ENCODE data around the gene CCDC74A.
"Not testable (repeated sequence)": the region's sequence is repeated elsewhere in the genome, so short reads cannot be mapped to it uniquely, and the experiment has no call there.

CCDC74A gene

DNA sequence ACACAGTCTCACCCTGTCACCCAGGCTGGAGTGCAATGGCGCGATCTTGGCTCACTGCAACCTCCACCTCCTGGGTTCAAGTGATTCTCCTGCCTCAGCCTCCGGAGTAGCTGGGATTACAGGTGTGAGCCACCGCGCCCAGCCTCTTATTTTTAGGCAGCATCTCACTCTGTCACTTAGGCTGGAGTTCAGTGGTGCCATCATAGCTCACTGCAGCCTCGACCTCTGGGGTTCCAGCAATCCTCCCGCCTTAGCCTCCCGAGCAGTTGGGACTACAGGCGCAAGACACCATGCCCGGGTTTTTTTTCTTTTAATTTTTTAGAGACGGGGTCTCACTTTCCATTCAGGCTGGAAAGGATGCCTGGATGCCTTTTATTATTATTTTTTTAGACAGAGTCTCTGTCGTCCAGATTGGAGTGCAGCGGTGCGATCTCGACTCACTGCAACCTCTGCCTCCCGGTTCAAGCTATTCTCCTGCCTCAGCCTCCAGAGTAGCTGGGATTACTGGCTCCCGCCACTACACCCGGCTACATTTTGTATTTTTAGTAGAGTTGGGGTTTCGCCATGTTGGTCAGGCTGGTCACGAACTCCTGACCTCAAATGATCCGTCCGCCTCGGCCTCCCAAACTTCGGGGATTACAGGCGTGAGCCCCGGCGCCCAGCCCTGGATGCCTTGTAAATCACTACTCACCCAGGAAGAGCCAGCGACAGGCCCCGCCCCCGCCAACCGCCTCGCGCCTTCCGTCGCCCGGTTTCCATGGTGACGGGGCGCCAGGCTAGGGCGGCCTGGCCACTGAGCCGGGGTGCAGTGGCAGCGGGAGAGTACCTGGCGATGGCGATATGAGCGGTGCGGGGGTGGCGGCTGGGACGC, at the start of gene CCDC74A:
CCDC74A (plus strand) TSS at position 758 of the 871 bp plus-strand sequence; CDS start at position 841, 83 bp downstream.
- DNase-seq (ENCODE audit: low read depth in 4 of 4, low spot score in 1 of 4), result peak; percentile 48 to 76 (median 60)

DNA sequence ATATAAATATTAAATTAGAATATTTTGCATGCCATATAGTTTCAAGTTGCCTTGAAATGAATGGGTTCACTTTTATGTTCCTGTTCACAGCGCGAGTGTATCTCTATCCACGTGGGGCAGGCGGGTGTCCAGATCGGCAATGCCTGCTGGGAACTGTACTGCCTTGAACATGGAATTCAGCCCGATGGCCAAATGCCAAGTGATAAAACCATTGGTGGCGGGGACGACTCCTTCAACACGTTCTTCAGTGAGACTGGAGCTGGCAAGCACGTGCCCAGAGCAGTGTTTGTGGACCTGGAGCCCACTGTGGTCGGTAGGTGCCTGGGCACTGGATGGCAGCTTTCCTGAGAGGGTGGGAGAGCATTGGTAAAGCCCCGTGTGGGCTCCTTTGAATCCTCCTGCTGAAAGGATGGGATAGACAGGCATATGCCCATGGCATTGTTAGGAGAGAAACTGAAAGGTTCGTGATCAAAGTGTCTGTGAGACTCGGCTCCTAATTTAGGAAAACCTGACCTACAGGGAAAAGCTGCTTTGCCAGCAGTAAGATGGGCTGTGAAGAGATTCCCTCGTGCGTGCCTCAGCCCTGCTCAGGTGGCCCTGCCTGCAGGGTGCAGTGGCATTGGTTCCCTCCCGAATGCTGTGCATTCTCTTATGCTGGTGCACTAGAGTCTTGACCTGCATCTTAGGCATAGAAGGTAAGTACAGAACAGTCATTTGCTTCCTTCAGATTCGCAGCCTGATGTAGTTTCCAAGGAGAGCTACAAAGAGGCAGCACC, 49.4 kb upstream of the CCDC74A start:
- DNase-seq (ENCODE audit: low read depth in 4 of 4, low spot score in 1 of 4), result not testable (repeated sequence)

DNA sequence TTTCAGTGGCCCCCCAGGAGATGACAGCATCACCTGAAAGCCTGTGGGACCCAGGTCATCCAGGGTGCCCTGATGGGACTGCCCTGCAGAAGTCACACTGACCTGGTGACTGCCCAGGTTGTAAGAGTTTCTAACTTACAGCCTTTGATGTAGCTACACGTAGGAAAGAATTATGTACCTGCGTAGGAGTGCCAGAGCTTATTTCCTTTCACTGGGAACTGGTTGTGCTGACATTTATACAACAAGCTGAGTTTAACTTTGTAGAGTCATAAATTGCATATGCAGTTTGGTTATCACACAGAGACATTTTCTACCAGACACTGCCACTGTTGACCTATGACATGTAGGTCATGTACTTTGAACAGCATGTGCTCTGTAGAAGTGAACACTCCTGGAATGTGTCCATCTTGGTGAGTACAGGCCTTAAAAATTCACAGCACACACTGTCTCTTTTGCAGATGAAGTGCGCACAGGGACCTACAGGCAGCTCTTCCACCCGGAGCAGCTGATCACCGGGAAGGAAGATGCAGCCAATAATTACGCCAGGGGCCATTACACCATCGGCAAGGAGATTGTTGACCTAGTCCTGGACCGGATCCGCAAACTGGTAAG, 48.7 kb upstream of the CCDC74A start:
- DNase-seq (ENCODE audit: low read depth in 4 of 4, low spot score in 1 of 4), result not testable (repeated sequence)

DNA sequence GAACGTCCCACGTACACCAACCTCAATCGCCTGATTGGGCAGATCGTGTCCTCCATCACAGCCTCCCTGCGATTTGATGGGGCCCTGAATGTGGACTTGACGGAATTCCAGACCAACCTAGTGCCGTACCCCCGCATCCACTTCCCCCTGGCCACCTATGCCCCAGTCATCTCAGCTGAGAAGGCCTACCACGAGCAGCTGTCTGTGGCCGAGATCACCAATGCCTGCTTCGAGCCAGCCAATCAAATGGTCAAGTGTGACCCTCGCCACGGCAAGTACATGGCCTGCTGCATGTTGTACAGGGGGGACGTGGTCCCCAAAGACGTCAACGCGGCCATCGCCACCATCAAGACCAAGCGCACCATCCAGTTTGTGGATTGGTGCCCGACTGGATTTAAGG, 47.3 kb upstream of the CCDC74A start:
- DNase-seq (ENCODE audit: low read depth in 4 of 4, low spot score in 1 of 4), result not testable (repeated sequence)

DNA sequence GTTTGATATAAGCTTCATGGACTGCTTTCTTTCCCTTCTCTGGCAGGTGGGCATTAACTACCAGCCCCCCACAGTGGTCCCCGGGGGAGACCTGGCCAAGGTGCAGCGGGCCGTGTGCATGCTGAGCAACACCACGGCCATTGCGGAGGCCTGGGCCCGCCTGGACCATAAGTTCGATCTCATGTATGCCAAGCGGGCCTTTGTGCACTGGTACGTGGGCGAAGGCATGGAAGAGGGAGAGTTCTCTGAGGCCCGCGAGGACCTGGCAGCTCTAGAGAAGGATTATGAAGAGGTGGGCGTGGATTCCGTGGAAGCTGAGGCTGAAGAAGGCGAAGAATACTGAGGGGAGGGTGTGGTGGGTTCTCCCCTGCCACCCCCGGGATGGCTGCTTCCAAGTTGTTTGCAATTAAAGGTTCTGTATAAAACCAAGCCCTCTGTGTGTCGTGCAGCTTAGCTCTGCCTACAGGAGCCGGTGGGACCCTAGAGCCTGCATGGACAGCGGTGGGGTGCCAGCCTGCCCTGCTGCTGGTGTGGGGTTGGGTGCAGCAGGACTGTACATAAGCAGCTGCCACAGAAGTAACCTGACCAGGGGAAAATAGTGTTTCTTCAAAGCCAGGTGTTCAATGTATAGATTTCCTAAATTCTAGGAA, 45.1 kb upstream of the CCDC74A start:
- not testable (repeated sequence) for DNase-seq (ENCODE audit: low read depth in 4 of 4, low spot score in 1 of 4)

DNA sequence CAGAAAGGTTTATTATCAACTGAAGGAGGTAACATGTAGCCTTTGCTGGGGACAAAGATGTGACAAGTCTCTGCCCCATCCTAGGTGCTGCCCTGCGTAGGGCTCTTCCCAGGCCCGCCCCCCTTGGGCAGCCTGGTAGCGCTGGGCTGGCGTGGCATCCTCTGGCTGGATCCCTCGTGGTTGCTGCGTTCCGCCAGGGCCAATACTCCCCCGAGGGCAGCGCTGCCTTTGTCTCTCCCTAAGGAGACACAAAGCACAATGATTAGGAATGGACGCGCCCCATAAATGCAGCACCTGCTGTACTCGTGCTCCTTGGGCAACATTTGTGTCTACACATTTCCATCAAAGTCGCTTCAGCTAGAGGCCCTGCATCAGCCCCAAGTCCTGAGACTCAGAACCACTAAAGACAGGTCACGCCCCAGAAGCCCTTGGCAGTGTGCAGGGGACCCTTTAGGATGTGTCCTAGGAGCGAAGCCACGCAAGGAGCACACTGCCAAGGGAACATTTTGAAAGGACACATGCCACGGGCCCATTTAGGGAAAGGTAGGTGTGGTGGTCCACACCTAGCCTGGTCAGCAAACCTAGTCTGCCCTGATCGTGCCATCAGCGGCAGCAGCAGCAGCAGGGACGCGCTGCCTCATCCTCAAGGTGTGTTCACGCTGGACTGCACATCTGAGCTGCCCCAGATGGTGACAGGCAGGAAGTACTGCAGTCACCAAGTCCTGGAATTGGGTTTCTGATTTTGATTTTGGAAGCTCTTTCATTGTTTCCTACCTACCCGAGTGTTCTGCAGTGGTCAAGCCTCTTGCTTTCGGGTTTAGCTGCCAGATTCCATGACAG, 43.5 kb upstream of the CCDC74A start:
- not testable (repeated sequence) for DNase-seq (ENCODE audit: low read depth in 4 of 4, low spot score in 1 of 4)

DNA sequence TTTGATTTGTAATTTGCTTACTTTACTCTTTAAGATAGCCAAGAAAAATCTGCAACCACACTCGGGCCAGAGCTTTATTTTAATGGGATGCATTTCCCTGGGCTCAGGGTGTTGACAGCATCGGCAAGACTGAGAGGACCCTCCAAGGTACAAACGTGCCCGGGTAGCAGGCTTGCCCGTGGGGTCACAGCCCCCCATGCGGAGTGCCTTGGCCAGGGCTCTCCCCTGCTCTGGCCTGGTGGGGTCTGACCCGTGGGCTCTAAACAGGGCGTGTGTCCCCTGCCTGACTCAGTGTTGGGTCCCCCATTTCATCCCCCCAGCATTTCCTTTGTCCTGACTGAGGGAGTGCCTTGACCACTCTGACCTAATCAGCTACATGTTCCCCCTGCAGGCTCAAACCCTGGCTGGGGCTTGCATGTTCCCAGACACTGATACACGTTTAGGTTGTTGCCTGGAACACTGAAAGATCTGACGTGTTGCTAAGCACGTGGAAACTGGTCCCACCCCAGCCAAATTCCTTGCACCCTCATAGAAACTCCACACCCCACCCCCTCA, 42.7 kb upstream of the CCDC74A start:
- not testable (repeated sequence) for DNase-seq (ENCODE audit: low read depth in 4 of 4, low spot score in 1 of 4)

DNA sequence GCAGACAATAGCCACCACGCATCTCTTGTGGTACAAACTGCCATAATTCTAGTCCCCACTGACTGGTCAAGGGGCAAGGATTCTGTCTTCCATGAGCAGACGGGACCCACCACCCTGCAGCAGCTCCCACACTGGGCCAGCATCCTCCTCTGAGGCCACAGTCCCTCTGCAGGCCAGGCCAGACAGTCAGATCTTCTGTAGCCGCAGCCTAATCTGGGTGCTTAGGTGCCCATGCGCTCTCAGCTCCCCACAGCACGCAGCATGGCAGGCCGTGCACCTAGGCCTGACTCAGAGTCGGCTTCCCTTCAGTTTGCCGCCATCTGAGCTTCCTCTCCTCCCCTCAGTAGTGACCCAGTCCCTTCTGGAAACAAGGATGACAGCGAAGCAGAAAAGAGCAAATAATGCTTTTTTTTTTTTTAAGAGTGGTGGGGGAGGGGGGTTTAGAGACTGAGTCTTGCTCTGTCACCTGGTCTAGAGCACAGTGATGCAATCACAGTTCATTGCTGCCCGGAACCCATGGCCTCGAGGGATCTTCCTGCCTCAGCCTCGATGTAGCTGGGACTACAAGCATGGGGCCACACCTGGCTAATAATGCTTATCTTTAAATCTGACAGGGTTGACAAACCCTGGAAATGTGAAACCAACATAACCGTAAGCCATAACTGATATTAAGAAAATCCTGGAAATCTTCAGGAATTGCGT, 41.3 kb upstream of the CCDC74A start:
- not testable (repeated sequence) for DNase-seq (ENCODE audit: low read depth in 4 of 4, low spot score in 1 of 4)

DNA sequence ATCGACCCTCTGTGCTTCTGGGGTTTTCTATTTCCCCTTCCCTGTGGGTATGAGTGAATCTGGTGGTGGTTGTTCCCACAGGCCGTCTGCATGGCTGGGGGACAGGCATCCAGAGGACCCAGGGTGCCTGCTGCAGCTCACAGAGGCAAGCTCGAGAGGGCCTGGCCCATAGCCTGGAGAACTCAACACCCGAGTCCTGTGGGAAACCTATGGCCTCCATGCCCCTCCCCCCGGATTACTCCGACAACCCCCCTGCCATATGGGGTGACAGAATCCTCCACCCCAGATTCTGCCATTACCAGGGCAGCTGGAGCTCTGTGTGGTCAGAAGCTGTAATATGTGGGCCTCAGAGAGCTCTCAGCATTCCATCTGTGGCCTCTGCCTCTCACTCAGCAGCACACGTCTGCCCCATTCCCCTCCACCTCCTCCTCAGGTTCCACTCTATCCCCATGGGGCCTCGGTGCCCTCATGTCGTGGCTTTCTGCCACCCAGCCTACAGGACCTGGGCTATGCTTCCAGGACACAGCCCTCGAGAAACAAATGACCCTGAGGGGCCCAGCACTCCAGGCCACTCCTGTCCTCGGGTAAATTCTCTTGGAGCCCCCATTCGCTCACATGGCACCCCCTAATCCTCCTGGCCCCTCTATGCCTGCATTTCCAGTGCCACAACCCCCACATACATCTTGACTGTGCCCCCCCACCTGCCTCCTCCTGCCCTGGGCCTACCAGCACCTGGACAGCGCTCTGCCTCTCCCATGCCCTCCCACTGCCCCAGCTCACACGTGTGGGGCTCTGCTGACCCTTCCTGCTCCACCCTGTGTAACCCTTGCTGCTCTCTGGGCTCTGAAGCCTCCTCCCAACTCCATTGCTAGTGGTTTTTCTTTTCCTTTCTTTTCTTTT, 39.1 kb upstream of the CCDC74A start:
- no peak for DNase-seq (ENCODE audit: low read depth in 4 of 4, low spot score in 1 of 4)

DNA sequence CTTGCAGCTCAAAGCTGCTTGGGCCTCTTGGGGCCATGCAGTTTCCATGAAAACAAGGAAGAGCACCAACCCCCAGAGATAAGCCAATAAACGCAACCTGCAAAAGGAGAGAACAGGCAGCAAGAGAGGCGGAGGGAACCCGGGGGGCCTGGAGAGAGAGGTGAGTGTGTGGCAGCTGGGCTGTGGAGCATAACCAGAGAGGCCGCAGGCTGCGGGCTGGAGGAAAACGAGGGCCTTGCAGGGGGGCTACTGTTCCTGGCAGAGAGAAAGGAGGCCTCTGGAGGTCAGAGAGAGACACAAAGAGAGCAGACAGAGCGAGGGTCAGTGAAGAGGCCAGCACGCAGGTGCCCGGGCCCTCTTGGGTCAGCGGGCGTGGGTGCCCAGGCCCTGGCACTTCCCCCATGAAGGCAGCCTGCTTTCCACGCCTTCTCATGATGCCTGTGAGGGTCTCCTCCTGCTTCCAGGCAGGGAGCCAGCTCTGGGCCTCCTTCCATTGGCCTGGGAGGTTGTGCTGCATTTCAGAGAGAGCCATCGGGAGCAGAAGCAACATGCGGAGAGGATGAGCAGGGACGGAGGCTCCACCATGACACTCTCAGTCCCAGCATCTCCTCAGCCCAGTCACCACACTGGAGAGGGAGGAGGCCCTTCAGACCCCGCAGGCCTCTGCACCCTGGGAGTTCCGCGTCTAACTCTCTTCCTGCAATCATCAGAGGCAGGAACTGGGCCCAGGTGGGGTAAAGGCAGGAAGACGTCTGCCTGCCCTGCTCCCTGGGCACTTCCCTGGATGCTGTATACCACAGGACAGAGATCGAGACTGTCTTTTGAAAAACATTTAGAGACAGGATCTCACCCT, 36.8 kb upstream of the CCDC74A start:
- DNase-seq (ENCODE audit: low read depth in 4 of 4, low spot score in 1 of 4), result not testable (repeated sequence)

DNA sequence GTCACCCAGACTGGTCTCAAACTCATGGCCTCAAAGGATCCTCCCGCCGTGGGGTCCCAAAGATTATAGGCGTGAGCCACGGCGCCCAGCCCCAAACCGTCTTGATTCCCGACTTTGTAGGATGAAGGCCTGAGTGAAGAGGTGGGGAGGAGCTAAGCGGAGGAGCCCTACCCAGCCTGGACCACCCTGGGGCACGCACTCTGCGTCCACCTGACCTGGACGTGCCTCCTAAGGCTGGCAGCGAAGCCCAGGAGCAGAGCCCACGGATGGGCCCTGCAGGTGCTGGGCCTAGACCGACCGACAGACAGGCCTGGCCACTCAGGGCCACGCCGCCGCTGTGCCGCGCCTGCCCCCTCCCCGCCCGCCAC, 36.2 kb upstream of the CCDC74A start:
- not testable (repeated sequence) for DNase-seq (ENCODE audit: low read depth in 4 of 4, low spot score in 1 of 4)

DNA sequence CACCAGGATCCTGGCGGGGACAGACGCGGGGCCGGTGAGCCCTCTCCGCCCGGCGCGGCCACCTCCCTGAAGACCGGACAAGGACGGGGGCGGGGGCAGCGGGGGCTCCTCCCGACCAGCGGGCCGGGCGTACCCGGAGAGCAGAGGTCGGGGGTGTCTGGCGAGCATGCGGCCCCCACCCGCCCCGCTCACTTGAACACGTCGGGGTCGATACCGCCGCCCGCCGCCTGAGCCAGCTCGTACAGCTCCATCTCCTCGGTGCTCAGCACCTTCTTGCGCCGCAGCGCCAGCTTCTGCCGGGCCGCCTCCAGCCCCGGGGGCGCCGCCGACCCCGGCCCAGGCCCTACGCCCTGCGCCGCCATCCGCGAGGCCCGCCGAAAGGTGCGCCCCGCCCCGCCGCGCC, 35.7 kb upstream of the CCDC74A start, which contains the start of gene MZT2A:
MZT2A (minus strand) TSS at position 383 of the 403 bp plus-strand sequence; CDS start at position 362, 21 bp downstream.
- not testable (repeated sequence) for DNase-seq (ENCODE audit: low read depth in 4 of 4, low spot score in 1 of 4)

DNA sequence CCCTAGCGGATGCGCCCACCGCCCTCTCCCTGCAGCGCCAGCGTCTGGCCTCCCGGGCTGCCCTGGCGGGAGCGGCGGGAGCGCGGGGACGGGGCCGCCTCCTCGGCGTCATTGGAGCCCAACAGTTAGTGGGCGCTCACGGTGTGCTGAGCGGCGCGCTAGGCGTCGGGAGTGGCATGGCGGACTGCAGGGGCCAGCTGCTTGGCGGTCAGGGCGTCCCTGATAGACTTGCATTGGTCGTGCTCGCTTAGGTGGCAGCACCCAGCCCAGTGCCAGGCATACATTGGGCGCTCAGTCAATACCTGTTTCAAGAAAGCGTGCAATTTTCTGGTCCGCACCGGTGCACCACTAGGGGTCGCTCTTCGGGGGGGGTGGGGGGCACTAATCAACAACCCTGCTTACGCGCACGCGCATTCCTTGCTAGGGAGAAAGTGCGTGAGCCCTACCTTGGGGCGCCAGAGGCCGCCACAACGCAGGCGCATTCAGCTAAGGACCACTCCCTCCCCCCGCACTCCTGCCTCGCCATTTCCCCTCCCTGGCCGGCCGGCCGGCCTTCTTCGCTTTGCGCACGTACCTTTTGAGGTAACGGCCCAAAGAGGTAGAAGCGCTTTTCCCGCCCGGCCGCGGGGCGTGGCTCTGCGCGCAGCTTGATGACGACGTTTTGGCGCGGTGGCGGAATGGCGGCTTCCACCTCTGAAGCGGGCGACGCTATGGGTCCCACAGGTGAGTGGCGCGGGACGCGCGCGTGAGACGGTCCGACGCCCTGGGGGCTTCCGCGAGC, 35.1 kb upstream of the CCDC74A start:
- DNase-seq (ENCODE audit: low read depth in 4 of 4, low spot score in 1 of 4), result peak; percentile 89 to 97 (median 92)

DNA sequence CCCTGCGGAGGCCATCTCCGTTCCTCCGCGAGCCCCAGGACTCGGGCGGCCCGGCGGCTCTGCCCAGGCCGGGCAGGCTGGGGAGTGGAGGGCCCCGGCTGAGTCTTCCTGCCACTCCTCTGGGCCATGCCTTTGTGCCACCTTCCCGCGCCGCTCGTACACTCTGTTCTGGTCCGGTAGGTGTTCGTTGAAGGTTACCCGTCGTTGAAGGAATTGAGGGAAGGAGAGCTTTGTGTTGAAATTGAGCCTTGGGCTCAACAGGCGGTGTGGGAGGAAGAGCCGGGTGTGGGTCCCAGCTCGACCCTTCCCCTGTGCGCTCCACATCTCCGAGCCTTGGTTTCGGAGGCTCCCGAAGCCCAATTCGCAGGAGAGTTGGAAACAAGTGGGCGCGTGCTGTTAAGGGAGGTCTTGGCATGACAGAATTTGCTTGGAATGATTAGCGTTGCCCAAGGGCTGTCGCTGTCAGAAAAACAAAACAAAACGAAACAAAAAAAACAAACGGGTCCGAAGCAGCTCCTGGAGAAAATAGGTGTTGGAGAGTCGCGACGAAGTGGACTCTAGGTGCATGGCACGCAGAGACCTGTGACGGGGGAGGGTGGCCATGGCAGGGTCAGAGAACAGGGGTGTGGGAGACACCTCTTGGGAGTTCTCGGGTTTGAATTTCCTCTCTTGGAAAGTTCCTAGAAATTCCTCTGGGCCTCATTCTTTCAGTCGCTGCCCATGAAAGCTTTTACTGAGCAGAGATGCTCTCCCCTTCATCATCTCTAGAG, 34.3 kb upstream of the CCDC74A start:
- peak in 1 of 4 experiments; percentile 22 for DNase-seq (ENCODE audit: low read depth in 4 of 4, low spot score in 1 of 4)

DNA sequence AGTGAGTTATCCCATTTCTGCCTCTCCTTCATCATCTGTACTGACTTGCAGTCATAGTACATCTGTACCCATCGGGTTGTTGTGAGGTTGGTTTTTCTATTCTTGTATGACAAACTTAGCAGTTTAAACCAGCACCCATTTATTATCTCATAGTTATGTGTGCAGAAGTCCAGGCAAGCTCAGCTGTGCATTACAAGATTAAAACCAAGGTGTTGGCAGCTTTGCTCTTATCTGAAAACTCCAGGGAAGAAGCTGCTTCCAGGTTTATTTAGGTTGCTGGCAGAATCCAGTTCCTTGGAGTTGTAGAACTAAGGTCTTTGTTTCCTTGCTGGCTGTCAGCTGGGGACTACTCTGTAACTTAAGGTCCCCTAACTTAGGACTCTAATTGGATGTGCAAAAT, 32.2 kb upstream of the CCDC74A start:
- DNase-seq (ENCODE audit: low read depth in 4 of 4, low spot score in 1 of 4), result not testable (repeated sequence)

Data from stimulated activated CD4-positive, alpha-beta T cell treated with anti-CD3 and anti-CD28 coated beads, Interleukin-1b, Interleukin-23, amount 100 ng/mL, for 24 hours (primary cell).